22Rv1 (cell line): ENCODE results near the gene THRB.

Experiments
- H3K27ac ChIP-seq: fragments of 450-650 bp; 2 replicates; pipeline ENCODE4 v1.5.1; 2017
- CTCF ChIP-seq: fragments of 450-650 bp; IDR thresholded peaks from 2 replicates; pipeline ENCODE4 v1.5.1; 2017; ENCODE audit warnings: mild to moderate bottlenecking
- ZFX ChIP-seq: fragments of 450-650 bp; IDR thresholded peaks from 2 replicates; pipeline ENCODE4 v1.6.1; 2017; ENCODE audit warnings: antibody characterized with exemption, borderline replicate concordance

The THRB gene

GRCh38 chr3:24286405-24286804 lies 208.2 kb downstream of the THRB start:
- no peak overlapping the region for H3K27ac ChIP-seq
- TF ChIP-seq CTCF = no peak
- no peak for TF ChIP-seq ZFX

DNA sequence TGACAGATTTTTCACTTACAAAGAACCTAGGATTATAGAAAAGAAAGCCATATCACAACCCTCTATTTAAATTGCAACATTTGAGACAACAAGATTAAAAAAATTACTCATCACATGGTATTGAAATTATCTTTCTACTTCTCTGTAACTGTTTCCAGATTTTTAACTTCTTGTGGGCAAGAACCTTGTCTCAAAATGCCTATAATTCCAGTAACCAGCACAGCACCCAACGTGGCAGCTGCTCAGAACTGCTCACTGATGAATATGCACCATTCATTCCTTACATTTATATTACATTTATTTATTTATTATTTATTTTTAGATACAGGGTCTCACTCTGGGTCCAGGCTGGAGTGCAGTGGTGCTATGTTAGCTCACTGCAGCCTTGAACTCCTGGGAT lies 216.1 kb downstream of the THRB start:
- TF ChIP-seq CTCF = no peak
- TF ChIP-seq ZFX = no peak
- no peak overlapping the region for H3K27ac ChIP-seq

DNA sequence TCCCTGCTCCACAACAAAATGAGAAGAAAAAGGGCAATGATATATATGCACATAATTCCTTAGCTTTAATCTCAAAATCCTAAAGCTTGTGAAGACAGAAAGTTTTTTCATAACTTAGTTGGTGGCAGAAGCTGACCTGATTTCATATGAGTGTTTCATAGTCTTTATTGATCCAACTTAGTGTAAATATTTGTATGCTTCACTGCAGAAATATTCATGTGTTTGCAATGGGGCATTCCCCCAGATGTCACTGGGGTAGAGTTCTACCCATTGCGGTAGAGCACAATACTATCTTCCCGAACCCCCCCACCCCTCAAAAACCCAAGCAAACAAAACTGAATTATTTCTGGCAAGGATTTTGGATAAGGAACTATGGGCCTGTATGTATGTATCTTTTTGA lies 221.2 kb downstream of the THRB start:
- H3K27ac ChIP-seq = no peak overlapping the region
- no peak for TF ChIP-seq CTCF
- no peak for TF ChIP-seq ZFX

DNA sequence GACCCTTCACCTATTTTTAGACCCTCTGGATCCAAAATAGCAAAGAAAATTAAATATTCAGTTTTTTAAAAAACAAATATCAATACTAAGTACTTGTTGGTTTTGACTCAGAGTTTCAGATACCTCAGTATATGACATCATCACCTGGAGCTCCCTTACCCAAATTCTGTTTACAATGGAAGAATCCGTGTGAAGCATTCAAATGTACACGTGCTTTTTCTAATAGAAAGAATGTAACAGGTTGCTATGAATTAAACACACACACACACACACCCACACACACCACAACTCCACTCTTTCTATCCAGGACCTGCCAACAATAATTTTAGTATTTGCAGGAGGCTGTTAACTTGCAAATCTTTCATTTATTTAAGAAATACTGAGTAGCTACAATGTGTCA lies 221.8 kb downstream of the THRB start:
- no peak overlapping the region for H3K27ac ChIP-seq
- no peak for TF ChIP-seq CTCF
- TF ChIP-seq ZFX = no peak

GRCh38 chr3:24272408-24272807 lies 222.2 kb downstream of the THRB start:
- H3K27ac ChIP-seq = no peak overlapping the region
- TF ChIP-seq ZFX = no peak
- no peak for TF ChIP-seq CTCF

DNA sequence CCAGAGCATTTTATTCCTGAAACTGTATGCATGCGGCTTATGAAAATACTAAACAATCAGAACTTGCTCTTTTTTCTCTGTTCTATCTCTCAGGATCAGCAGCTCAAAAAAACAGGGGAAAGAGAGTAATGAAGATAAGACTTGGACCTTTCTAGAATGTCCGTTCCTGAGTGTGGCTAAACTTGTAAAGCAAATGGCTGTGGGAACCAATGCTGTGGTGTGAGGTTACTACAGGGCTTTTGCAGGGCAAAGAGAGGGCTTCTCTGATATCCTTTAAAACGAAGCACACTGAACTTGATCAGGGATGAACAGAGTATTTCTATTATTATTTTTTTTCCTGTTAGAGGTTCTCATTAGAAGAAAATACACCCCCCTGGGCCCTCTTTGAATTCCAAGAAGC lies 223.4 kb downstream of the THRB start:
- TF ChIP-seq ZFX (no peak), CTCF (no peak)
- H3K27ac ChIP-seq = no peak overlapping the region

GRCh38 chr3:24270744-24271143 lies 223.9 kb downstream of the THRB start:
- no peak overlapping the region for H3K27ac ChIP-seq
- TF ChIP-seq ZFX (no peak), CTCF (no peak)
